Anterior cingulate cortex (tissue), 58 donors: ENCODE results near the gene GAPDH.
"Not testable (repeated sequence)": the region's sequence is repeated elsewhere in the genome, so short reads cannot be mapped to it uniquely, and the experiment has no call there.

ENCODE experiments used
- DNase-seq, 58 donors: peaks; one replicate each; lab custom pipeline; 2025; lab: John Stamatoyannopoulos, UW

Gene GAPDH

GRCh38 chr12:6541371-6542165, 7.3 kb downstream of the GAPDH start:
- no peak for DNase-seq

DNA sequence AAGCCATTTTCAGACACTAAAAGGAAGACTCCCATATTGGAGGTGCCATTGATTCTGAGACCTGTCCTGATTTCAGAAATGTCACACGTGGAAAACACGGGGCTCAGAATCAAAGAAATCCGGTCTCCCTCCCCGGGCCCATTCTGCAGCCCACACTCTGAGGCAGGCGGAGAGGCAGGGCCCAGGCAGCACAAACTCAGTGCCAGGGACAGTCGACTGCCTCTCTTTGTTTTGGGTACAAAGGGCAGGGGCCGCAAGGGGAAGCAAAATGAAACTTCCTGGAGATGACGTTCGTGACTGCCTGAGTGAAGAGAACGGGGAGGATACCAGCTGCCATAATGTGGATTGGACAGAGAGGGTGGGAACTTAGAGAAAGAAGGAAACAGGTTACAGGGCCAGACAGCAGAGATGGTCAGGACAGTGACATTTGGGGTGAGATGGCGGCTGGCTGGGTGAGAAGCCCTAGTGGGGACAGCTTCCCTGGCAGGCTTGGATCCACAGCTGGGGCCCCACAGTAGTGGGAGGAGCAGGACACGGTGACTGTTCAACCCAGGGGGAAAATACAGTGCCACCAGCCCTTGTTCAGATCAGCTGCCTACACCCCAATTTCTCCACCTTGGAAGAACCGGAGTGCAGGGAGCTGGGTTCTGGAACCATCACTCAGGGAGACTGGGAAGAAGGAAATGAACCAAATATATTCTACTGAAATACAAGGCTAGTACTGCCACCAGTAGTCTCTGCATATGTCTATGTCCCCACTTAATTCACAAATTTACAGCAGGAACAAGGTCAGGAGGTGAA, 8.1 kb downstream of the GAPDH start:
- no peak for DNase-seq

GRCh38 chr12:6546016-6546415, 11.7 kb downstream of the GAPDH start:
- DNase-seq = no peak

DNA sequence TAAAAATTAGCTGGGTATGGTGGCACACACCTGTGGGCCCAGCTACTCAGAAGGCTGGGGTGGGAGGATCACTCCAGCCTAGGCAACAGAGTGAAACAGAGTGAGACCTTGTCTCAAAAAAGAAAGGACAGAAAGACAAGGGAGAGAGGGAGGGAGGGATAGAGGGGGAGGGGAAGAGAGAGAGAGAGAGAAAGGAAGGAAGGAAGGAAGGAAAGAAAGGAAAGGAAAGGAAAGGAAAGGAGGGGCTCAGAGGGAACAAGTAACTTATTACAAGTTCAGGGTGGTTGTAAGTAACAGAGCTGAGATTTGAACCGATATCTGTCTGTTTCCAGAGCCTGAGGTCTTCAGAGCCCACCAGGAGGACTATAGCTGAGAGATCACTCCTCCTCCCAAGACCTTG, 13.2 kb downstream of the GAPDH start:
- DNase-seq = no peak

DNA sequence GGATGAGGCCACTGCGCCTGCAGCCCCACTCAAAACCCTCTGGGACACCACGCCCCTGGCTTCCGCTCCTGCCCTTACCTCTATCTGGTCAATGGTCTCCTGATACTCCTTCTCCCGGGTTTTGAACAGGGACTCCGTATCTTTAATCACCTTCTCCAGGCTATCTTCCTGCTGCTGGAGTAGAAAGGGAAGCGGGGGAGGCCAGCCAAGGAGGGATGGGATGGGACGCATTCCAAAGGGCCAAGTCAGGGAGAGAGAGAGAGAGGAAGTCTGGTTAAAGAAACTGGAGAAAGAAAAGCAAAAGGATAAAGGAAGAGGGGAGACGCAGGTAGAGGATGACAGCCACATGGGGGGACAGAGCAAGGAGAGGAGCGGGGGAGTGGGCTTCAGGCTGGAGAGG, 13.7 kb downstream of the GAPDH start:
- no peak for DNase-seq

DNA sequence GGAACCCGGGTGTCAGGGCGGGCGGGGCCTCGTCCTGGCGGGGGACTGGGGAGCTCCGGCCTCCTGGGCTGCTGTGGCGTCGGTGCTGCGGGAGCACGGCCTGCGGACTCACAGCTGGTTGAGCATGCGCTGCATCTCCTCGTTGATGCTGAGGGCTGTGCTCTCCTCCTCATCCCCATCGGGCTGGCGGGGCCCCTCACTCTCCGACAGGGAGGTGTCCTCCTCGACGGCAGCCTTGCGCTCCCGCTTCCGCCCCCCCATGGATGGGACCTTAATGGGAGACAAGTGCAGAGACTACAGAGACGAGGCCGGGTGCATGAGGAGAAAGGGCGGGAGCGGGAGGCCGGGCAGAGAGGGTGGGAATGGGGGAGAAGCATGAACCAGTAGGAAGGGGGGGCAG, 14.2 kb downstream of the GAPDH start:
- peak in 1 of 58 donors; percentile 17 for DNase-seq

GRCh38 chr12:6548966-6549683, 14.8 kb downstream of the GAPDH start:
- peak in 2 of 58 donors; percentile 21 to 28 for DNase-seq

GRCh38 chr12:6549684-6550151, 15.4 kb downstream of the GAPDH start:
- DNase-seq = no peak

DNA sequence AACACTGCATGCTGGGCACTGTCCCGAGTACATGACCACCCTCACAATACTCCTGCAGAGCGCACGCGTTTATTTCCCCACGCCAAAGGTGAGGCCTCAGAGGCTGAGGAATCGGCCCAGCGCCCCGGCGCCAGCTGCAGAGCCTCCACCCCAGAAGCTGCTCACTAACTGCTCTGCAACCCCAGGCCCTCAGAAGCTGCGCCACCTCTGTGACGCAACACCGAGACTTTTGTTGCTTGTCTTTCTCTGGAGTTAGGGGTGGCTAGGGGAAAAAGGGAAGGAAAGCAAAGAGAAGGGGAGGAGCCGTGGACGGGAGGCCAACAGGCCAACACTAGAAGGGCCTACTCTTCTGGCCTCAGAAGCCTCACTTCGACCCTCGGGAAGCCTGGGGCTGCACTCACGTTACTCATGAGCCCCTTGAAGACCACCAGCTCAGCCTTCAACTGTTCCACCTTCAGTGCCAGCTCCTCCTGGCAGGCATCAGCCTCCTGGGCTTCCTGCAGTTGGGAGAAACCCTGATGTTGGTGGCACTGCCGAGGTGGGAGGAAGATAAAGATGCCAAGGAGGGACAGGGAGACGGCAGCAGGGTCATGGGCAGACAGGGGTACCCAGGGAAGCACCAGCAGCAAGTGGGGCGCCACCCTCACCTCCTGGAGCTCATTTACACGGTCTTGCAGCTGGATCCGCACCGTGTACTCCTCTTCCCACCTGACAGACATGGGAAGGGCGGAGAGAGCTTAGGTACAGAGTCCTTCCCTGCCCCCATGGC, 16.2 kb downstream of the GAPDH start:
- peak in 3 of 58 donors; percentile 13 to 49 (median 28) for DNase-seq

DNA sequence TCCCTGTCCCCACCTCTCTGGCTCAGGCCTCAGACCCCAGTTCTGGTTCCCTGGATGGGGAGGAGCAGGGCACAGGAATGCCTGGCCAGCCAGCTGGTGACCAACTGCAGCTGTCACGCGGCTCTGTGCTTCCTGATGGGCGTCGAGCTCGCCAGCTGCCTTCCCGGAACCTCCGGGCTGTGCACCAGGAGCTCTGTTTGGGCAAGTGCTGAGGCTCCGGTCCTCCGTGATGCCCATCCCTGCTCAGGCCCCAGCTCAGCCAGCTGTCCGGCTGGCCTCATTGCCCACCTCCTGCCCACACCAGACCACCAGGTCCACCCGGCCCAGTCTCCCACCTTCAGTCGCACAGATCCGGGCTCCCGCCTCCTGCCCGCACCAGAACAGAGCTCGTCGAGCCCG, 16.7 kb downstream of the GAPDH start:
- DNase-seq = peak in 51 of 58 donors; percentile 26 to 91 (median 58)

- DNase-seq = peak in 7 of 58 donors; percentile 27 to 65 (median 42)
Measured at GRCh38 chr12:6551496-6552139, 17.3 kb downstream of the GAPDH start.

DNA sequence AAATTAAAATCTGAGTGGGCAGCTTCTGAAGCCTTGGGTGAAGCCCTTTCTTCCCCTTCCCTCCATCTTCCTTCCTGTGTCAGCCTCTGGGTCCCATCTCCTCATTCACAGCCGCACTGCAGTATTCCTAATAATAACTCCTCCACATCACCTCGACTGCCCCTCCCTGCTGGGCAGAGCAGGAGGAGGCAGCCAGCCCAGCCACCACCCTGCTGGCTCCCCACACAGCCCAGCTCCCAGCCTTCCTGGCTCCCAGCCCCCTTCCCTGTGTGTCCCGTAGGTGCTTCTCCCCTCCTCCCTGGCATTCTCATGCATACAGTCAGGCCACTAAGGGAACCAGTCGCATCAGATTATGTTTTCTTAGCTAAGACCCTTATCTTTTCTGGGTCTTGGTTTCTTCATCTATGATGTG, 17.8 kb downstream of the GAPDH start:
- peak in 23 of 58 donors; percentile 20 to 70 (median 36) for DNase-seq

DNA sequence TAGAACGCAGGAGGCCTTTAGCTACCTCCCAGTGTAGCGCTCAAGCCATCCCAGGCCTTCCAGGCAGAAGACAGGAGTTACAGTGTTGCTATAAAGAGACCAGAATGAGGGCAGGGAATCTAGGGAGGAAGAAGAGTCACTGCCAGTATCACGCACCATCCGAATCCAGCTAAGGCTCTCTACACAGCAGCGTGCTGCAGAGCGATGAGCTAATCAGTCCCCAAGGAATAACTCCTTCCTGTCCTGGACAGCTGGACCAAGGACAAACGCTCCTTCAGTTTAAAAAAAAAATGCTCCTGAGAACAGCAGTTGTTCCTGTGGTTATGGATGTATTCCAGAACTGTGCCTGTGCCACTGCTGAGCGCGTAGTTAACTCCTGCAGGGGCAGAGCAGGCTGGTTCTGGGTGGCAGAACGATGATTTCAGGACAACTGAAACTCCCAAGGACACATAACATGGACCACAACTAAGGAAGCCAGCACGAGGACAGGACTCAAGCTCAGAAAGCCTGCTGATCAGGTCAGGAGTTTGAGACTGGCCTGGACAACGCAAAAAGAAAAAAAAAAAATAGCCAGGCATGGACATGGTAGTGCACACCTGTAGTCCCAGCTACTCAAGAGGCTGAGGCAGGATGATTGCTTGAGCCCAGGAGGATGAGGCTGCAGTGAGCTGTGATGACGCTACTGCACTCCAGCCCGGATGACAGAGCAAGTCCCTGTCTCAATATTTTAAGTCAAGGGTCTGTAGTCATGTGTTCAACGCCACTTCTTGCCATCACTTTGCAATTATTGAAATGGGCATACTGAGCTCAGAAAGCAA, 18.9 kb downstream of the GAPDH start:
- peak in 26 of 58 donors; percentile 22 to 77 (median 42) for DNase-seq

DNA sequence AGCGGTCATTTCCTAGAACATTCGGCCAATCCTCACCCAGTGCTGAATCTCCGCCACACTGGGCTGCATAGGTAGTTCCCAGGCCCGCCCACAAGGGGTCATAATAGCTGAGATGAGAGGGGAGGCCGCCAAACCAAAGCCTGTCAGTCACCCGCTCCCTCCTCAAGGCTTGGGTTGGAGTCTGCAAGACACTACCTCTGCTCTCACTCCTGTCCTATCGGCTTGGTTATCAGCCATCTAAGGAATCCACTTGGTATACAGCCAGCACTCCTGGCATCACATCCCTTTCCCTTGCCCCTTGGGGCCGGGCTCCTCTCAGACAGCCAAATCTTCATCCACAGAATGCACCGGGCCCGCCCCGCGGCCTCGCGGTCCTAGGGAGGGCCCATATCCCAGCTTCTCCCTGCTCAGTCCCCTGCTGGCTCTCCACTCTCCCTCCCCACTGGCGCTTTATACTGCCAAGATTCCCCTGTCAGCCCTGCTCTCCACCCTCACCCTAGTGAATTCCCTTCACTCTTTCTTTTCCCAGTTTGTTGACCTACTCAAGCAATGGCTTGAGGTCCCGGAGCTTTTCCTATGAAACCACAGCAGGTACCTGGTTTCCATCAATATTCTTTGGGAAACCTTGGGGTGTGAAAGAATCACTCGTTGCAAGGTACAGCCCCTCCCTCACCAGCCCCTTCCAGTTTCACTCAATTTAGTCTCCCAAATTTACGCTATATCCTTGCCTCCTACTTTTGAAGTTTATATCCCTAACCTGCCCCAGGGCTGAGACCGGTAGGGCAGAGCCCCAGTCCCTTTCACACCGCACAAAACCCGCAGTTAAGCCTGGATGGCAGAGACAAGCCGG, 20.1 kb downstream of the GAPDH start:
- peak in 48 of 58 donors; percentile 29 to 81 (median 54) for DNase-seq

DNA sequence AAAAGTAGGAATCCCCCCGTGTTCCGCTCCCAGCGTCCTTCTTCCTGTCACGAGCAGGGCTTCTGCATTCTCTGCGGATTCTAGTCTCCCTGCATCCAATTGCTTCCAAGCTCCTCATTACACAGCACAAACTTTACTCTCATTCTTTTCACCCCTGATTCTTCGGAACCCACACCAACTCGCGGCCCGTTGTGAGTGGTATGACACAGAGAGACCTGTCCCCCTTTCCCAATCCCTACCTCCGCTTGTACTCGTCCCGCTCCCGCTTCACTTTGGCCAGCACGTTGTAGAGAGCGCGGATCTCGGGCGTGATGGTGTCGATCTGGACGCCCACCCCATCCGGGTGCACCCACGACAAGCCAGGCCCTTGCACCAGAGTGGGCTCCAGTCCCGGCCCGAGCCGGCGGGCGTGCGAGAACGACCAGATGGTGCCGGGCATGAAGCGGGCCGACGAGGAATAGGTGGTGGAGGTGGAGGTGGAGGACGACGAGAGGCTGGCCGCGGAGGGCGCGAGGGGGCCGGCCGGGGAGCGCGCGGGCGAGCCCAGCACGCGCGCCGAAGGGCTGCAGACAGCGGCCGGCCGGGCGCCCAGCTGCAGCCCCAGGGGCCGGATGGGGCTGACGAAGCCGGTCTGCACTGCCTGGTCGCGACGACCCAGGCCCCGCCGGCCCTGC, 20.8 kb downstream of the GAPDH start:
- DNase-seq = peak in 1 of 58 donors; percentile 20

DNA sequence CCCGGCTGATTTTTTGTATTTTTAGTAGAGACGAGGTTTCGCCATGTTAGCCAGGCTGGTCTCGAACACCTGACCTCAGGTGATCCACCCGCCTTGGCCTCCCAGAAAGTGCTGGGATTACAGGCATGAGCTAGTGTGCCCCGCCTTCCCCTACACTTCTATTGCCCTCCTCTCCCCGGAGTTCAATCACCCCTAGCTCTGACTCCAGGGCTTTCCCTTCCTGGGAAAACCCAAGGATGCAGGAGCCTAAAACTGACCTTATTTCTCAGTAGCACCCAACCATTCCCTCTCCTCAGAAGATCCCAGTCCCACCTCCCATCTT, 22.1 kb downstream of the GAPDH start:
- DNase-seq = not testable (repeated sequence)

DNA sequence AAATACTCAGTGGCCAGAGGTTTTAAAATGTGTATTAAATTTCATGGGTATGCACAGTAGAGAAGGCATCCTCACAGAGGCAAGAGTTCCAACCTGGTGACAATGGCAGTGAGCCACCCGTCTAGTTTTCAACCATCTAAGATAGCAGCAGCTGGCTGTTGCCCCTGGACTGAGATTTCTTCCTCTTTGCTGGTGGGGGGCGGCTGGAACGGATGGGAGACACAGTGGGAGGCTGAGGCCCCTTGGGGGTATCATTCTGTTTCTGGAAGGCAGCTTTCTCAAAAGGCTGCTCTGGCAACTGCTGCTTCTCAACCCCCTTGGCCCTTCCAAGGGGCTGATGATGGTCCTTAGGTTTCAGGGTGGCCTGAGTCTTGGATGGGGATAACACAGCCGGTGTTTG, 22.5 kb downstream of the GAPDH start:
- DNase-seq = no peak
